H1 (cell line): ENCODE measurements around the gene SEC22C.

Experiments
- GTF2F1 ChIP-seq: IDR thresholded peaks from 2 replicates; pipeline ENCODE4 v1.6.1; 2012; ENCODE audit warnings: low read depth, low read length, improper control_type of control experiment, borderline replicate concordance
- HDAC2 ChIP-seq, 2 experiments: fragments of 300-600 bp in 1 of 2; sonication (generic) in 1 of 2; IDR thresholded peaks; 2 replicates each; pipeline ENCODE4 v1.6.1; 2011 to 2012; ENCODE audit warnings: low read depth in 2 of 2, low read length in 2 of 2, mild to moderate bottlenecking in 2 of 2, moderate library complexity in 2 of 2, borderline replicate concordance in 1 of 2, inconsistent platforms in 1 of 2
- JUN ChIP-seq: IDR thresholded peaks from 2 replicates; pipeline ENCODE4 v1.6.1; 2011; ENCODE audit warnings: low read depth, mild to moderate bottlenecking, improper control_type of control experiment, low read length
- RAD21 ChIP-seq, 2 experiments: IDR thresholded peaks in 1 of 2; conservative IDR thresholded peaks in 1 of 2; 2 replicates each; pipeline ENCODE4 v1.6.1; 2011; ENCODE audit warnings: low read depth in 2 of 2, low read length in 2 of 2, improper control_type of control experiment in 1 of 2, inconsistent platforms in 1 of 2, mild to moderate bottlenecking in 1 of 2, moderate library complexity in 1 of 2
- TF ChIP-seq, protein P1 (sequence below), 3 experiments: IDR thresholded peaks; 1 replicate in 2 of 3; 2 replicates in 1 of 3; pipeline versions ENCODE4 v1.5.1 to v1.6.1; 2011; ENCODE audit warnings: low read length in 3 of 3, mild to moderate bottlenecking in 3 of 3, inconsistent platforms in 2 of 3, low read depth in 1 of 3, moderate library complexity in 1 of 3; ENCODE audit not compliant: insufficient read depth in 1 of 3; ENCODE audit errors: control extremely low read depth in 1 of 3

DNA sequence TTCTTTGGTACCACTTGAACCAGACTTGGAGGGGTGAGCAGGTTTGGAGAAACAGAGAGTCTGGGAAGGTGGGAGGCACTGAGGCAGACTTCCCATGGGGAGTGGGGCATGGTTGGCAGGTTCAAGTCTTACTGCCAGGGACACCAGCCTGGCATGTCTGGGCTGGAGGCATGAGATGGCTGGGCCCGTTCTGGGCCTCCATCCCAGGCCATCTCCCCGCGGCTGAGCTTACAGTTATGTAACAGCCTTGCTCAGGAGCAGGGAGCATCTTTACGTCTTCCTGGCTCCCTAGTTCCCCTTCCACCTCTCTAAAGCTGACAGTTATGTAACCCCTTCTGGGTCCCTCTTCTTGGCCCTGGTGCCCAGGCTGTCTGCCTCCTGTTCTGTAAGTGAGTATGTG, 66.9 kb downstream of the SEC22C start:
- TF ChIP-seq, protein P1, sequence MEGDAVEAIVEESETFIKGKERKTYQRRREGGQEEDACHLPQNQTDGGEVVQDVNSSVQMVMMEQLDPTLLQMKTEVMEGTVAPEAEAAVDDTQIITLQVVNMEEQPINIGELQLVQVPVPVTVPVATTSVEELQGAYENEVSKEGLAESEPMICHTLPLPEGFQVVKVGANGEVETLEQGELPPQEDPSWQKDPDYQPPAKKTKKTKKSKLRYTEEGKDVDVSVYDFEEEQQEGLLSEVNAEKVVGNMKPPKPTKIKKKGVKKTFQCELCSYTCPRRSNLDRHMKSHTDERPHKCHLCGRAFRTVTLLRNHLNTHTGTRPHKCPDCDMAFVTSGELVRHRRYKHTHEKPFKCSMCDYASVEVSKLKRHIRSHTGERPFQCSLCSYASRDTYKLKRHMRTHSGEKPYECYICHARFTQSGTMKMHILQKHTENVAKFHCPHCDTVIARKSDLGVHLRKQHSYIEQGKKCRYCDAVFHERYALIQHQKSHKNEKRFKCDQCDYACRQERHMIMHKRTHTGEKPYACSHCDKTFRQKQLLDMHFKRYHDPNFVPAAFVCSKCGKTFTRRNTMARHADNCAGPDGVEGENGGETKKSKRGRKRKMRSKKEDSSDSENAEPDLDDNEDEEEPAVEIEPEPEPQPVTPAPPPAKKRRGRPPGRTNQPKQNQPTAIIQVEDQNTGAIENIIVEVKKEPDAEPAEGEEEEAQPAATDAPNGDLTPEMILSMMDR (IDR thresholded peaks at IDR 0.05; ENCODE audit: control extremely low read depth in 1 of 3, insufficient read depth in 1 of 3, low read depth in 1 of 3, low read length in 3 of 3), result no peak
- TF ChIP-seq GTF2F1, result no peak
- no peak for TF ChIP-seq HDAC2 (IDR thresholded peaks at IDR 0.05; ENCODE audit: borderline replicate concordance in 1 of 2, low read depth in 2 of 2, low read length in 2 of 2)
- no peak for TF ChIP-seq RAD21 (IDR thresholded peaks at IDR 0.05 in 1 of 2, conservative IDR thresholded peaks at IDR 0.05 in 1 of 2; ENCODE audit: low read depth in 2 of 2, low read length in 2 of 2)
- no peak for TF ChIP-seq JUN
